ENCODE data around the gene TTLL9.

Gene TTLL9

GRCh38 chr20:31945785-31946184 is 75.4 kb downstream of the TTLL9 start:
- no peak for DNase-seq (ENCODE audit: low read depth)
- H3K4me3 ChIP-seq (ENCODE audit: low read depth, low read length): no peak overlapping the region
- TF ChIP-seq CTCF (IDR thresholded peaks at IDR 0.05; ENCODE audit: low read depth, low read length, missing control alignments): no peak

- DNase-seq (ENCODE audit: low read depth): no peak
- TF ChIP-seq CTCF (IDR thresholded peaks at IDR 0.05; ENCODE audit: low read depth, low read length, missing control alignments): no peak
- H3K4me3 ChIP-seq (ENCODE audit: low read depth, low read length): no peak overlapping the region
These were observed 77.6 kb downstream of the TTLL9 start for GRCh38 chr20:31948008-31948407.

GRCh38 chr20:31949877-31950646 is 79.6 kb downstream of the TTLL9 start:
- peak overlapping the region; percentile 90; the same call in 1 of the 2 replicates for H3K4me3 ChIP-seq (ENCODE audit: low read depth, low read length)
- no peak for DNase-seq (ENCODE audit: low read depth)
- TF ChIP-seq CTCF (IDR thresholded peaks at IDR 0.05; ENCODE audit: low read depth, low read length, missing control alignments): no peak

- peak overlapping the region; percentile 90 for H3K4me3 ChIP-seq (ENCODE audit: low read depth, low read length)
- no peak for TF ChIP-seq CTCF (IDR thresholded peaks at IDR 0.05; ENCODE audit: low read depth, low read length, missing control alignments)
- DNase-seq (ENCODE audit: low read depth): no peak
These were observed 80.7 kb downstream of the TTLL9 start for GRCh38 chr20:31951203-31951529.

GRCh38 chr20:31951530-31952453 is 81.4 kb downstream of the TTLL9 start, which contains the start of gene PDRG1:
PDRG1 (minus strand) TSS chr20:31952046; CDS start chr20:31951961, 85 bp downstream.
- peak within 1 kb of the TSS; percentile 90 for H3K4me3 ChIP-seq (ENCODE audit: low read depth, low read length)
- peak; percentile 94 for TF ChIP-seq CTCF (IDR thresholded peaks at IDR 0.05; ENCODE audit: low read depth, low read length, missing control alignments)
- peak; percentile 82 for DNase-seq (ENCODE audit: low read depth)

GRCh38 chr20:31953556-31954148 is 83.2 kb downstream of the TTLL9 start:
- DNase-seq (ENCODE audit: low read depth): no peak
- H3K4me3 ChIP-seq (ENCODE audit: low read depth, low read length): no peak overlapping the region
- TF ChIP-seq CTCF (IDR thresholded peaks at IDR 0.05; ENCODE audit: low read depth, low read length, missing control alignments): no peak

All from GM12864 (cell line).